ENCODE results near the gene GPR84. TPM values are rescaled to one million over a fixed set of nuclear protein-coding genes. Genes with fewer than 3 reads are reported as not detected.

Gene GPR84
- total and polyA plus RNA-seq, 2 of the 8 experiments (the other 6 are each of a cell fraction or from before 2014, with no cell fraction given), result 0.09 TPM; not detected in 1

GRCh38 chr12:54352022-54352531, 12.2 kb downstream of the GPR84 start:
- H2AFZ ChIP-seq (ENCODE audit: low read length), result no peak overlapping the region
- H3K23me2 ChIP-seq (ENCODE audit: low read depth, low read length), result peaks cover 3% of the 10 kb centered on the region
- H2BK120ac ChIP-seq (replicated peaks; ENCODE audit: low read depth, low read length), result peak overlapping the region; percentile 12
- H3K56ac ChIP-seq (replicated peaks; ENCODE audit: insufficient read length, low read depth, low read length), result no peak overlapping the region
- H3K27me3 ChIP-seq (replicated peaks in 1 of 4; ENCODE audit: control insufficient read depth in 3 of 4, extremely low read depth in 1 of 4, insufficient read depth in 3 of 4, low read length in 3 of 4), result peaks cover 0 to 9% (median 4%) of the 10 kb centered on the region in 4 experiments; a peak in 3 of 7 replicates
- POLR2A ChIA-PET (ENCODE audit: partially characterized antibody), result interaction anchor here (0.8 to 6.3 kb wide), 20 partner anchors 10 to 141 kb away, joined by 3 to 74 read pairs (median 4); partner anchors contain the start of genes CBX5, COPZ1, HNRNPA1 and NFE2
- no peak overlapping the region for H2AK5ac ChIP-seq (ENCODE audit: low read depth, low read length)
- peak overlapping the region; percentile 91; the same call in 1 of the 2 replicates for H3K18ac ChIP-seq (ENCODE audit: extremely low read depth, low read length)
- no peaks in the 10 kb centered on the region for H3K79me2 ChIP-seq (ENCODE audit: control insufficient read depth in 1 of 2, insufficient read depth in 2 of 2, low read length in 2 of 2)
- H3K27ac ChIP-seq (ENCODE audit: low read depth, low read length), result peak overlapping the region; percentile 61
- peaks cover 0 to 22% (median 13%) of the 10 kb centered on the region in 4 experiments; a peak in 6 of 8 replicates for H3K36me3 ChIP-seq (ENCODE audit: control insufficient read depth in 2 of 4, insufficient read depth in 4 of 4, low read length in 3 of 4)
- H4K5ac ChIP-seq (ENCODE audit: insufficient read length, low read depth, low read length), result no peak overlapping the region
- H4K20me1 ChIP-seq (replicated peaks in 1 of 2; ENCODE audit: control insufficient read depth in 1 of 2, insufficient read depth in 2 of 2, low read length in 2 of 2), result no peaks in the 10 kb centered on the region
- peak overlapping the region; percentile 80; the same call in 1 of the 2 replicates for H2BK5ac ChIP-seq (ENCODE audit: low read depth, low read length)
- no peaks in the 10 kb centered on the region for H3K79me1 ChIP-seq (ENCODE audit: low read depth, low read length)
- no peak overlapping the region; the same call in 1 of the 2 replicates for H4K8ac ChIP-seq (ENCODE audit: extremely low read depth, insufficient read depth, low read length)
- no peak overlapping the region for H2BK12ac ChIP-seq (ENCODE audit: low read depth, low read length)
- no peak overlapping the region; the same call in 1 of the 2 replicates for H2BK15ac ChIP-seq (ENCODE audit: low read length)
- no peak overlapping the region for H3K23ac ChIP-seq (ENCODE audit: insufficient read length)
- H3K4ac ChIP-seq (replicated peaks; ENCODE audit: insufficient read length, low read depth, low read length), result peak overlapping the region; percentile 63
- H3K4me3 ChIP-seq (ENCODE audit: extremely low read depth in 1 of 4, insufficient read depth in 2 of 4, low read depth in 3 of 4, low read length in 4 of 4), result peak overlapping the region; percentile 44 to 64 (median 62)
- 3% methylated on average over 18 of the region's 21 CpGs; no CpG with 5 or more reads in 1 of the 2 experiments for WGBS, 2 experiments (ENCODE audit: extremely low coverage in 1 of 2, insufficient coverage in 1 of 2, insufficient read length in 1 of 2, insufficient replicate concordance in 2 of 2, low coverage in 1 of 2, low lambda C conversion rate in 2 of 2, missing lambda C conversion rate in 1 of 2)
- H4K91ac ChIP-seq (replicated peaks; ENCODE audit: insufficient read length, low read length), result peak overlapping the region; percentile 70
- no peak for FAIRE-seq
- peak; percentile 50 to 70 for DNase-seq (ENCODE audit: low read depth in 1 of 2, low spot score in 2 of 2)
- H3K9me3 ChIP-seq (ENCODE audit: insufficient read depth in 2 of 2, low read depth in 1 of 2, low read length in 1 of 2), result no peaks in the 10 kb centered on the region
- H2BK20ac ChIP-seq (ENCODE audit: low read length), result no peak overlapping the region
- CTCF ChIA-PET (ENCODE audit: partially characterized antibody), result interaction anchor here (0.7 to 6.2 kb wide), 22 partner anchors 9 to 142 kb away, joined by 3 to 121 read pairs (median 5); partner anchors contain the start of gene COPZ1
- H3K14ac ChIP-seq (ENCODE audit: insufficient read length), result no peak overlapping the region
- H3K4me2 ChIP-seq (ENCODE audit: insufficient read depth in 1 of 2, low read depth in 2 of 2, low read length in 2 of 2), result peak overlapping the region; percentile 80 to 98
- H3K4me1 ChIP-seq (replicated peaks in 1 of 4; ENCODE audit: control insufficient read depth in 3 of 4, insufficient read depth in 4 of 4, low read length in 3 of 4), result peaks cover 27 to 69% (median 33%) of the 10 kb centered on the region in 4 experiments
- H3K9ac ChIP-seq (replicated peaks in 1 of 4; ENCODE audit: extremely low read depth in 1 of 4, low read depth in 3 of 4, low read length in 3 of 4), result peak overlapping the region in 3 of 4 experiments; percentile 49 to 70 (median 67); a peak in 6 of 7 replicates
- peak; percentile 86; the same call in 1 of the 2 replicates for TF ChIP-seq RBBP5 (IDR thresholded peaks at IDR 0.05; ENCODE audit: borderline replicate concordance, low read depth, low read length)
- no peak for TF ChIP-seq GTF2F1 (IDR thresholded peaks at IDR 0.05; ENCODE audit: borderline replicate concordance, low read depth, low read length)
- TF ChIP-seq PHF8 (conservative IDR thresholded peaks at IDR 0.05; ENCODE audit: low read depth, low read length), result no peak
- TF ChIP-seq YY1 (IDR thresholded peaks at IDR 0.05; ENCODE audit: low read depth, low read length), result peak; percentile 40; the same call in 1 of the 2 replicates
- TF ChIP-seq TBP (IDR thresholded peaks at IDR 0.05; ENCODE audit: low read depth, low read length), result no peak
- no peak for TF ChIP-seq CTCF (IDR thresholded peaks at IDR 0.05; ENCODE audit: control extremely low read depth in 1 of 3, insufficient read depth in 1 of 3, low read depth in 1 of 3, low read length in 3 of 3)
- TF ChIP-seq TAF7 (optimal IDR thresholded peaks at IDR 0.05; ENCODE audit: borderline replicate concordance, low read depth, low read length), result no peak
- TF ChIP-seq RNF2 (IDR thresholded peaks at IDR 0.05; ENCODE audit: borderline replicate concordance, low read depth, low read length, missing control alignments, poor library complexity, severe bottlenecking), result no peak

Measured in H1 (cell line).